ENCODE measurements around the gene SEMA4A.

- TF ChIP-seq, protein P1, sequence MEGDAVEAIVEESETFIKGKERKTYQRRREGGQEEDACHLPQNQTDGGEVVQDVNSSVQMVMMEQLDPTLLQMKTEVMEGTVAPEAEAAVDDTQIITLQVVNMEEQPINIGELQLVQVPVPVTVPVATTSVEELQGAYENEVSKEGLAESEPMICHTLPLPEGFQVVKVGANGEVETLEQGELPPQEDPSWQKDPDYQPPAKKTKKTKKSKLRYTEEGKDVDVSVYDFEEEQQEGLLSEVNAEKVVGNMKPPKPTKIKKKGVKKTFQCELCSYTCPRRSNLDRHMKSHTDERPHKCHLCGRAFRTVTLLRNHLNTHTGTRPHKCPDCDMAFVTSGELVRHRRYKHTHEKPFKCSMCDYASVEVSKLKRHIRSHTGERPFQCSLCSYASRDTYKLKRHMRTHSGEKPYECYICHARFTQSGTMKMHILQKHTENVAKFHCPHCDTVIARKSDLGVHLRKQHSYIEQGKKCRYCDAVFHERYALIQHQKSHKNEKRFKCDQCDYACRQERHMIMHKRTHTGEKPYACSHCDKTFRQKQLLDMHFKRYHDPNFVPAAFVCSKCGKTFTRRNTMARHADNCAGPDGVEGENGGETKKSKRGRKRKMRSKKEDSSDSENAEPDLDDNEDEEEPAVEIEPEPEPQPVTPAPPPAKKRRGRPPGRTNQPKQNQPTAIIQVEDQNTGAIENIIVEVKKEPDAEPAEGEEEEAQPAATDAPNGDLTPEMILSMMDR (IDR thresholded peaks at IDR 0.05) = no peak
- no peak for TF ChIP-seq POLR2A (IDR thresholded peaks at IDR 0.05)
Observed at GRCh38 chr1:156212130-156212529, 58.7 kb downstream of the SEMA4A start.

Data from body of pancreas (tissue), 4 donors.